ENCODE measurements around the gene SHISAL1. TPM values are rescaled to one million over a fixed set of nuclear protein-coding genes. Genes with fewer than 3 reads are reported as not detected.

The SHISAL1 gene
- total RNA-seq, 1 experiment from 2014 or later: not detected

GRCh38 chr22:44229331-44229730, 83.4 kb downstream of the SHISAL1 start:
- Histone ChIP-seq H3K36me3 (ENCODE audit: control insufficient read depth, insufficient read depth, low read length) (no peaks in the 10 kb centered on the region), H3K27me3 (replicated peaks; ENCODE audit: control insufficient read depth, insufficient read depth, low read length) (no peaks in the 10 kb centered on the region; the same call in 1 of the 2 replicates), H3K4me3 (ENCODE audit: low read depth, low read length) (no peak overlapping the region), H3K9me3 (no peaks in the 10 kb centered on the region), H3K4me1 (no peaks in the 10 kb centered on the region)
- intact Hi-C loops (cut with micrococcal nuclease; ENCODE audit: unreplicated experiment): no loop called here
- Mint-ChIP-seq H3K36me3 (ENCODE audit: insufficient read depth, unreplicated experiment) (no peaks in the 10 kb centered on the region), H3K27me3 (ENCODE audit: insufficient read depth, unreplicated experiment) (peaks cover 18% of the 10 kb centered on the region), H3K4me3 (ENCODE audit: unreplicated experiment) (no peak overlapping the region), H3K9me3 (ENCODE audit: unreplicated experiment) (no peaks in the 10 kb centered on the region), H3K27ac (ENCODE audit: unreplicated experiment) (no peak overlapping the region), H3K4me1 (ENCODE audit: low read depth, unreplicated experiment) (no peaks in the 10 kb centered on the region)
- no peak for TF ChIP-seq CTCF (IDR thresholded peaks at IDR 0.05; ENCODE audit: insufficient read depth in 1 of 2, low read depth in 1 of 2, low read length in 1 of 2, severe bottlenecking in 1 of 2, unreplicated experiment in 1 of 2)
- no TSS peak for BruUV-seq (replicated peaks)
- CTCF ChIA-PET: no interaction called here
- no peak for DNase-seq
- POLR2A ChIA-PET: no interaction called here

GRCh38 chr22:44225812-44226211, 86.9 kb downstream of the SHISAL1 start:
- no peak overlapping the region for H3K4me3 ChIP-seq (ENCODE audit: low read depth, low read length)
- TF ChIP-seq CTCF (IDR thresholded peaks at IDR 0.05; ENCODE audit: insufficient read depth in 1 of 2, low read depth in 1 of 2, low read length in 1 of 2, severe bottlenecking in 1 of 2, unreplicated experiment in 1 of 2): no peak
- peaks cover 29% of the 10 kb centered on the region for H3K27me3 Mint-ChIP-seq (ENCODE audit: insufficient read depth, unreplicated experiment)
- H3K36me3 ChIP-seq (ENCODE audit: control insufficient read depth, insufficient read depth, low read length): no peaks in the 10 kb centered on the region
- ChIA-PET CTCF (no interaction called here), POLR2A (no interaction called here)
- H3K4me1 Mint-ChIP-seq (ENCODE audit: low read depth, unreplicated experiment): no peaks in the 10 kb centered on the region
- BruUV-seq (replicated peaks): no TSS peak
- no peak overlapping the region for H3K27ac Mint-ChIP-seq (ENCODE audit: unreplicated experiment)
- intact Hi-C loops (cut with micrococcal nuclease; ENCODE audit: unreplicated experiment): no loop called here
- no peak for DNase-seq
- H3K9me3 Mint-ChIP-seq (ENCODE audit: unreplicated experiment): no peaks in the 10 kb centered on the region
- no peaks in the 10 kb centered on the region for H3K9me3 ChIP-seq
- H3K4me1 ChIP-seq: no peaks in the 10 kb centered on the region
- H3K36me3 Mint-ChIP-seq (ENCODE audit: insufficient read depth, unreplicated experiment): no peaks in the 10 kb centered on the region
- H3K27me3 ChIP-seq (replicated peaks; ENCODE audit: control insufficient read depth, insufficient read depth, low read length): no peaks in the 10 kb centered on the region; the same call in 1 of the 2 replicates
- H3K4me3 Mint-ChIP-seq (ENCODE audit: unreplicated experiment): no peak overlapping the region

GRCh38 chr22:44225091-44225689, 87.6 kb downstream of the SHISAL1 start:
- H3K9me3 Mint-ChIP-seq (ENCODE audit: unreplicated experiment): no peaks in the 10 kb centered on the region
- peaks cover 29% of the 10 kb centered on the region for H3K27me3 Mint-ChIP-seq (ENCODE audit: insufficient read depth, unreplicated experiment)
- Histone ChIP-seq H3K9me3 (no peaks in the 10 kb centered on the region), H3K36me3 (ENCODE audit: control insufficient read depth, insufficient read depth, low read length) (no peaks in the 10 kb centered on the region), H3K4me1 (no peaks in the 10 kb centered on the region), H3K4me3 (ENCODE audit: low read depth, low read length) (no peak overlapping the region), H3K27me3 (replicated peaks; ENCODE audit: control insufficient read depth, insufficient read depth, low read length) (no peaks in the 10 kb centered on the region; the same call in 1 of the 2 replicates)
- no peak overlapping the region for H3K27ac Mint-ChIP-seq (ENCODE audit: unreplicated experiment)
- H3K36me3 Mint-ChIP-seq (ENCODE audit: insufficient read depth, unreplicated experiment): no peaks in the 10 kb centered on the region
- no TSS peak for BruUV-seq (replicated peaks)
- H3K4me1 Mint-ChIP-seq (ENCODE audit: low read depth, unreplicated experiment): no peaks in the 10 kb centered on the region
- DNase-seq: no peak
- CTCF ChIA-PET: no interaction called here
- H3K4me3 Mint-ChIP-seq (ENCODE audit: unreplicated experiment): no peak overlapping the region
- POLR2A ChIA-PET: no interaction called here
- intact Hi-C loops (cut with micrococcal nuclease; ENCODE audit: unreplicated experiment): no loop called here
- no peak for TF ChIP-seq CTCF (IDR thresholded peaks at IDR 0.05; ENCODE audit: insufficient read depth in 1 of 2, low read depth in 1 of 2, low read length in 1 of 2, severe bottlenecking in 1 of 2, unreplicated experiment in 1 of 2)

Data from Caco-2 (cell line).